Calu3 (cell line): ENCODE results near the gene SMIM35. TPM values are rescaled to one million over a fixed set of nuclear protein-coding genes. Genes with fewer than 3 reads are reported as not detected.
"Not testable (repeated sequence)": the region's sequence is repeated elsewhere in the genome, so short reads cannot be mapped to it uniquely, and the experiment has no call there.

Source experiments
- BruUV-seq: library from RNA; stranded (reverse); fragments of 400-500 nt; replicated peaks from 2 replicates; lab custom pipeline; 2021; lab: Mats Ljungman, UMichigan
- CTCF ChIA-PET: fragments of 300-600 bp; sonication (Branson Sonifier 250); formaldehyde crosslinking; loops from one replicate; lab custom pipeline; 2022; ENCODE audit warnings: antibody characterized with exemption; lab: Charles Lee
- DNase-seq: peaks from one replicate; pipeline ENCODE4 v3.0.0; 2022
- H3K27ac Mint-ChIP-seq: one replicate; pipeline ENCODE4 v1.8.0; 2022; ENCODE audit warnings: mixed read lengths; ENCODE audit not compliant: unreplicated experiment
- H3K27me3 Mint-ChIP-seq: one replicate; pipeline ENCODE4 v1.8.0; 2022; ENCODE audit warnings: mixed read lengths; ENCODE audit not compliant: unreplicated experiment
- H3K36me3 Mint-ChIP-seq: one replicate; pipeline ENCODE4 v1.8.0; 2022; ENCODE audit warnings: mild to moderate bottlenecking, moderate library complexity, mixed read lengths; ENCODE audit not compliant: insufficient read depth, unreplicated experiment
- H3K4me1 Mint-ChIP-seq: one replicate; pipeline ENCODE4 v1.8.0; 2022; ENCODE audit warnings: mild to moderate bottlenecking, low read depth, mixed read lengths; ENCODE audit not compliant: unreplicated experiment
- H3K4me3 Mint-ChIP-seq: one replicate; pipeline ENCODE4 v1.8.0; 2022; ENCODE audit warnings: mild to moderate bottlenecking, low read depth, moderate library complexity, mixed read lengths; ENCODE audit not compliant: unreplicated experiment
- H3K9me3 Mint-ChIP-seq: one replicate; pipeline ENCODE4 v1.8.0; 2022; ENCODE audit warnings: low read depth, mixed read lengths; ENCODE audit not compliant: unreplicated experiment
- intact Hi-C: fragments of 100-400 bp; cut with micrococcal nuclease; formaldehyde crosslinking; loops from one replicate; pipeline ENCODE4 v1.10.0; 2022; ENCODE audit not compliant: unreplicated experiment
- total RNA-seq: library from RNA; stranded (reverse); gene quantifications from 2 replicates; pipeline ENCODE4 v1.2.3, GENCODE V29; 2022
- TF ChIP-seq, protein P1 (sequence below): fragments of 200-600 bp; IDR thresholded peaks from one replicate; pipeline ENCODE4 v1.8.0; 2022; ENCODE audit warnings: antibody characterized with exemption; ENCODE audit not compliant: unreplicated experiment

SMIM35 gene
- total RNA-seq, 1 experiment from 2014 or later, result not detected

DNA sequence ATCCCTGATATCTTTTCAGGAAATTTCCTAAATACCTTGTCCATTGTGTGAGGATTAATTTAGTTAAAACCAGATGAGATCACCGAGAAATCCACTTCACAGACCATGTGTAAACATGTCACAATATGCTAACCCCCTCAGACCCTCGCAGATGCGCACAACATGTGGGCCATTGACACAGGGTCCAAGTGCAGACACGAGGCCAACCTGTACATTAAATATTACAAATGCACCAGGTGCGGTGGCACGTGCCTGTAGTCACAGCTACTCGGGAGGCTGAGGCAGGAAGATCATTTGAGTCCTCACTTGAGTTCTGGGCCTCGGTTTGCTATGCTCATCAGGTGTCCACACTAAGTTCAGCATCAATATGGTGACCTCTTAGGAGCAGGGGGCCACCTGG is 19.8 kb downstream of the SMIM35 start:
- TF ChIP-seq, protein P1, sequence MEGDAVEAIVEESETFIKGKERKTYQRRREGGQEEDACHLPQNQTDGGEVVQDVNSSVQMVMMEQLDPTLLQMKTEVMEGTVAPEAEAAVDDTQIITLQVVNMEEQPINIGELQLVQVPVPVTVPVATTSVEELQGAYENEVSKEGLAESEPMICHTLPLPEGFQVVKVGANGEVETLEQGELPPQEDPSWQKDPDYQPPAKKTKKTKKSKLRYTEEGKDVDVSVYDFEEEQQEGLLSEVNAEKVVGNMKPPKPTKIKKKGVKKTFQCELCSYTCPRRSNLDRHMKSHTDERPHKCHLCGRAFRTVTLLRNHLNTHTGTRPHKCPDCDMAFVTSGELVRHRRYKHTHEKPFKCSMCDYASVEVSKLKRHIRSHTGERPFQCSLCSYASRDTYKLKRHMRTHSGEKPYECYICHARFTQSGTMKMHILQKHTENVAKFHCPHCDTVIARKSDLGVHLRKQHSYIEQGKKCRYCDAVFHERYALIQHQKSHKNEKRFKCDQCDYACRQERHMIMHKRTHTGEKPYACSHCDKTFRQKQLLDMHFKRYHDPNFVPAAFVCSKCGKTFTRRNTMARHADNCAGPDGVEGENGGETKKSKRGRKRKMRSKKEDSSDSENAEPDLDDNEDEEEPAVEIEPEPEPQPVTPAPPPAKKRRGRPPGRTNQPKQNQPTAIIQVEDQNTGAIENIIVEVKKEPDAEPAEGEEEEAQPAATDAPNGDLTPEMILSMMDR, result no peak
- intact Hi-C loops, result no loop called here
- no TSS peak for BruUV-seq
- no peaks in the 10 kb centered on the region for H3K36me3 Mint-ChIP-seq
- no peak for DNase-seq
- no peaks in the 10 kb centered on the region for H3K27me3 Mint-ChIP-seq
- H3K4me1 Mint-ChIP-seq, result no peaks in the 10 kb centered on the region
- H3K9me3 Mint-ChIP-seq, result peaks cover 3% of the 10 kb centered on the region
- CTCF ChIA-PET, result no interaction called here
- H3K27ac Mint-ChIP-seq, result no peak overlapping the region
- H3K4me3 Mint-ChIP-seq, result no peak overlapping the region

DNA sequence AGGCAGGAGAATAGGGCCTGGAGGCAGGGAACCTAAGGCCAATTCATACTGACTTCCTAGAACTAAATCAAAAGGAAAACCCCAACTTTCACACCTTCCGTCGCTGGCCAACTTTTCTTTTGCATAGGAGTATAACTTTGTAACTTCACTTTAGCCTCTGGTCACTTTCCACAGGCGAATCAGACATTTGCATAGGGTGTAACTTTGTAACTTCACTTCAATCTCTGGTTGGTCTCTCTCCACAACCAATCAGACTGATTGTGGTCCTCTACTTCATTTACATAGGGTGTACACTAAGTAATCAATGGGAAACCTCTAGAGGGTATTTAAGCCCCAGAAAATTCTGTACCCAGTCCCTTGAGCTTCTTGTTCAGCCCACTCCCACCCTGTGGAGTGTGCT is 21.4 kb downstream of the SMIM35 start:
- TF ChIP-seq, protein P1, result no peak
- no peak overlapping the region for H3K27ac Mint-ChIP-seq
- CTCF ChIA-PET, result no interaction called here
- H3K4me1 Mint-ChIP-seq, result no peaks in the 10 kb centered on the region
- peaks cover 3% of the 10 kb centered on the region for H3K9me3 Mint-ChIP-seq
- no peaks in the 10 kb centered on the region for H3K27me3 Mint-ChIP-seq
- no peak overlapping the region for H3K4me3 Mint-ChIP-seq
- H3K36me3 Mint-ChIP-seq, result no peaks in the 10 kb centered on the region
- intact Hi-C loops, result no loop called here
- no peak for DNase-seq
- no TSS peak for BruUV-seq

DNA sequence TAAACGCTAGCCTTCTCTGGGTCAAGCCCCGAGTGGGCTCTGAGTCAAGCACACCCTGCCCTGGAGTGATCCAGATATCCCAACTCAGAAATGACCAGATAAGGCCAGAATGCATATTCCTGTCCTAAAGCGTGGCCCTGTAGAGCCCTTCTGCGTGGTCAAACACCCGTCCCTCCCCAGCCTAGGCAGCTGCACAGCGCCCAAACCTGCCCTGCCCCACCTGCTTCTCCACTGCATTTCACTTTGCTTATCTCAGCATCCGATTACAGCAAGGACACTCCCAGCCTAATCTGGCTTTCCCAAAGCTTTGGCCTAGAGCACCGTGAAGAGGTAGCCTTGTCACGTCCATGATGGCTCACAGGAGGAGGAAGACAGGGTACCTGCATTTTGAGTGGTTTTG is 21.8 kb downstream of the SMIM35 start:
- Mint-ChIP-seq H3K4me3 (no peak overlapping the region), H3K27me3 (no peaks in the 10 kb centered on the region), H3K4me1 (no peaks in the 10 kb centered on the region), H3K36me3 (no peaks in the 10 kb centered on the region), H3K9me3 (peaks cover 3% of the 10 kb centered on the region), H3K27ac (no peak overlapping the region)
- intact Hi-C loops, result no loop called here
- CTCF ChIA-PET, result no interaction called here
- no TSS peak for BruUV-seq
- TF ChIP-seq, protein P1, result no peak
- no peak for DNase-seq

GRCh38 chr11:118062631-118063030 is 24.1 kb downstream of the SMIM35 start:
- DNase-seq, H3K4me3 Mint-ChIP-seq, H3K27me3 Mint-ChIP-seq, H3K36me3 Mint-ChIP-seq, BruUV-seq, CTCF ChIA-PET, H3K9me3 Mint-ChIP-seq, intact Hi-C loops, H3K4me1 Mint-ChIP-seq, H3K27ac Mint-ChIP-seq: not testable (repeated sequence)

- intact Hi-C loops, H3K27me3 Mint-ChIP-seq, H3K4me3 Mint-ChIP-seq, BruUV-seq, DNase-seq, H3K9me3 Mint-ChIP-seq, H3K36me3 Mint-ChIP-seq, CTCF ChIA-PET, H3K4me1 Mint-ChIP-seq, H3K27ac Mint-ChIP-seq: not testable (repeated sequence)
Observed at GRCh38 chr11:118062181-118062580, 24.6 kb downstream of the SMIM35 start.
